HG03095 (cell line): Measurements from ENCODE around the gene RCOR1.

Experiments used
- ATAC-seq: cut with Tn5 transposase; IDR thresholded peaks from one replicate; pipeline ENCODE4 v1.9.1; 2021; ENCODE audit warnings: moderate library complexity; ENCODE audit not compliant: unreplicated experiment

RCOR1 gene

DNA sequence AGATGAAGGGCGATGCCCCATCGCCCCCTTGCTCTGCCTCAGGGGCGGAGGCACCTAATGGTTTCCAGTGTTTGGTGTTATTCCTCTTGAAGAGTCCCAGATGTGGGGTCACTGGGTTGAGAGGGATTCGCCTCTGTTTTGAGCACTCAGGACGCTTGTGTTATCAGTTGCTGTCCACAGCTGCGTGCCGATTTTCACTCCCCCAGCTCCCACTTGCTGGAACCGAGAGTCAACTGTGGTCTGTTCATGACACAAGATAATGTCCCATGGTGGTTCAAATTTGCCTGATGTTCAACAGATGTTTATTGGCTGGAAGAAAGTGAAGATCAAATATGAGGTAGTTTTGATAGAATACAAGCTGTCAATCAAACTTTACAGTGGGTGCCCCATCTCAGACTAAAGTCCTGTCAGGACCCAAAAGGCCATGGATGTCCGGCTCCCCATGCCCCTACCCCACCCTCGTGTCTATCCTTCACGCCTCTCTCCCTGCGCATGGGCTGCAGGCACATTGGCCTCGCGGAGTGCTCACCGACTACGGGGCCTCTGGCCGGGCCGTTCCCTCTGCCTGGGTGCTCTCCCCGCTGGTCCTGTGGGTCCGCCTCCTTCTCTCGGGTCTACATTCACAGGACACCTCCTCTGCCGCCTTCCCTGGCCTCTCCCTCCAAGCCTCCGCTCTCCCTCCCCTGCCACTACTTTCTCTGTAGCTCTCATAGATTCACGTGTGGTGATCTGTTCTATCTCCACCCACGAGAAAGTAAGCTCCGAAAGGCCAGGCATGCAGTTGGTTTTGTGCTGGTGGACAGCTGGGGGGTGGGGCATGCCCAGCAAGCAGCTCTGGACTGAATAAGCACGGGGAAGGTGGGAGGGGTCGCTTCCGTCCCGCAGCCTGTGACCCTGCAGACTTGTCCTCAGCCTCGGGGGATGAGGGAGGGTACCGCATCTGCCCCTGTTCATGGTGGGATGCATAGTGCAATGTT is 178.0 kb downstream of the RCOR1 start:
- ATAC-seq, result no peak

DNA sequence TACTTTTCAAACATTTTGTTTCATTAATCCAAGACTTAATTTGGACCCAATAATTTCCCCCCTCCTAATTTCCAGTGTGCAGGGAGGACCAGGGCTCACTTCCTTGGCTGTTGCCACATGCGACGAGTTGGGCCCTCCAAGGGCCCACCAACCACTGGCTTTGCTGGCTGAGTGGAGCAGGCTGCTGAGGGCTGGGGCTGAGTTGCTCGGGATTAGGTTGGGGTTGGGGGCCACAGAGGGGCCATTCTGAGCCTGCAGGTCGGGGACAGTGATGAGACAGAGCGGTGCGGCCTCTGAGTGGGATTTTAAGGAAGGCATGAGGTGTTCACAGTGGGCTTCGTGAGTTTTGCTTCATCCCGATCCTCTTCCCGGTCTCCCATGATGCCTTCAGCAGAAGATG is 178.7 kb downstream of the RCOR1 start:
- ATAC-seq, result no peak

DNA sequence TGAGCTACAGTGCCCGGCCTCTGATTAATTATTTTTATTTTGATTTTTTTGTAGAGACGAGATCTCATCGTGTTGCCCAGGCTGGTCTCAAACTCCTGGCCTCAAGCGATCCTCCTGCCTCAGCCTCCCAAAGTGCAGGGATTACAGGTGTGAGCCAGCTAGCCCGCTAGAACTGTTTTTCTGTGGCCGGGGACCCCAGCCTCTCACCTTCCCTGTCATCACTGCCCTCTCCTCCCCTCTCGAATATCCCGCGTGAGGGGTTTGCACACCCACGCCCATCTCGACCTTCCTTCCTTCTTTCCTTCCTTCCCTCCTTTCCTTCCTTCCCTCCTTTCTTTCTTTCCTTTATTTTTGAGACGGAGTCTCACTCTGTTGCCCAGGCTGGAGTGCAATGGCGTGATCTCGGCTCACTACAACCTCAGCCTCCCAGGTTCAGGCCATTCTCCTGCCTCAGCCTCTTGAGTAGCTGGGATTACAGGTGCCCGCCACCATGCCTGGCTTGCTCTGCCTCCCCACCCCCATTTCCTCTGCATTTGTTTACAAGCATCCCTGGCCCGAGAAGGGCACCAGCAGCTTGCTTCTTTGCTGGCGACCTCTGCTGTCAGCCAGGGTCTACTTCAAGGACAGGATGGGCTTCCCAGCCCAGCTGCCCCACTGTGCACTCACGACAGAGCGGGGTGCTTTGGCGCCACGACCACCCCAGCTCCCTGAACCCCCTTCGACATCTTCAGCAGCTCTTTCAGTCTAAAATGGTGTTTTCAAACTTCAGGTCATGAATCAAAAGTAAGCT is 180.5 kb downstream of the RCOR1 start:
- no peak for ATAC-seq

DNA sequence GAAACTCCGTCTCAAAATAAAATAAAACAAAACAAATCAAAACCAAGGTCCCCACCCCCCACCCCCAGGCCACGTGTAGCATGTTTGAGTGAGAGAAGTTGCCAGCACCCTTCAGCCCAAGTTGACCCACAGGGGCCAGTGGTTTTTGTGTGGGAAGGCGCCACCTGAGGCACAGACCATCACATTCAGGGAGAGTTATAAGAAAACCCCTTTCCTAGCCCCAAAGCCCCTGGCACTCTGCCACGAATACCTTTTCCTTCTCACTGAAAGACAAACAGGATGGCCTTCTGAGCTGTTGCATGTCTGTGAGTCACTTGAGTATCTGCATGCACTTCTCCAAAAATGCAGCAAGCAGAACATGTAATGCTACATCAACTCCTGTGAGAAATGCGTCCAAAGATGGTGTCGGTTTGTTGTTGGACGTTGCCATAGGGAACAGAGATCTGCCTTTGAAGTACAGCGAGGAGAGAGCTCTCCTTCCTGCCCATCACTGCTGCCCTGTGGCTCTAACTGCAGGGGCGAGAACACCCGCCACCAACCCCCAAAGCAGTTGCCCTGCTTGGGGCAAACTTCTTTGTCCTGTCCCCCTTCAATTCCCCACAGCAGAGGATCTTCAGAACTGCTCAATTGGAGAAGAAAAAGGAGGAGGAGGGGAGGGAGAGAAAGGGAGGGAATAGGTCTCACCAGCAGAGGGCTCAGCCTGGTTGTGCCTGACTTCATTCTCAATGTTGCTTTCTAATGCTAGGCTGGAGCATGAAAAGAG is 182.1 kb downstream of the RCOR1 start:
- peak; percentile 29 for ATAC-seq

DNA sequence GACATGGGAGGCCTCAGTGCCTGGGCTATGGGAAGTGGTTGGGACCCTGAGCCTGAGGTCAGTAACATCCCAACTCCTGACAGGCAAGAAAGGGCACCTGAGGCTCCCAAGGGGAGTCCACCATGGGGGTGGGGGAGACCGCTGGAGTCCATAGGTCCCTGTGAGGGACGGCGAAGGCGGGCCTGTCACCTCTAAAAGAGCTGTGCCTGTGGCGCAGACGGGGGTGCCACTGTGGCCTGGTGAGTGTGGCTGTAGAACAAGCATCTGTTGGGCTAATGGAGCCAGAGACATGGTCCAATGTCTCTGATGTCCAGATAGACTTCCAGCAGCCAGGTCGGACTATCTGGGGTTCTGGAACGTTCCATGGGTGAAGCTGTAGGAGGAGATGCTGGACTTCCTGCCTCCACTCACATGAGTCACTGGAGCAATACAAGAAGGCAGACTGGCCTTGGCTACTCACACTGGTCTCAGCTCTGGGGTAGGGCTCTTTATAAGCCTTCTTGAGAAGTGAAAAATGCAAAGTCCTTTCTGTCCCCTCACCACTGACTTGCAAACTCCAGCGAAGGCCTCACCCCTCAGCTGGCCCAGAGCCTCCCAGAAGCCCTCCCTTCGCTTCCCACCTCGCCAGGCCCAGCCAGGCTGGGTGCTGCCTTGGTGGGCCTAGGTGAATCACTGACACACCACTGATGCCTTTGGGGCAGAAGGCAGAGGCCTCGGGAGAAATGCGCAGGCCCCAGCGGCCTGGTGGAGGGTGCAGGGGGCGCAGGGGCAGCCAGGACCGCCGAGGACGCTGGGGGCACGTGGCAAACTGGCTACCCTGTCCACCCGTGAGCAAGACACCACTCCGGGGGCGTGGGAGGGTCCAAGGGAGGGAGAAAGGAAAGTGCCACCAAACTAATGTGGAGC is 183.7 kb downstream of the RCOR1 start:
- no peak for ATAC-seq

DNA sequence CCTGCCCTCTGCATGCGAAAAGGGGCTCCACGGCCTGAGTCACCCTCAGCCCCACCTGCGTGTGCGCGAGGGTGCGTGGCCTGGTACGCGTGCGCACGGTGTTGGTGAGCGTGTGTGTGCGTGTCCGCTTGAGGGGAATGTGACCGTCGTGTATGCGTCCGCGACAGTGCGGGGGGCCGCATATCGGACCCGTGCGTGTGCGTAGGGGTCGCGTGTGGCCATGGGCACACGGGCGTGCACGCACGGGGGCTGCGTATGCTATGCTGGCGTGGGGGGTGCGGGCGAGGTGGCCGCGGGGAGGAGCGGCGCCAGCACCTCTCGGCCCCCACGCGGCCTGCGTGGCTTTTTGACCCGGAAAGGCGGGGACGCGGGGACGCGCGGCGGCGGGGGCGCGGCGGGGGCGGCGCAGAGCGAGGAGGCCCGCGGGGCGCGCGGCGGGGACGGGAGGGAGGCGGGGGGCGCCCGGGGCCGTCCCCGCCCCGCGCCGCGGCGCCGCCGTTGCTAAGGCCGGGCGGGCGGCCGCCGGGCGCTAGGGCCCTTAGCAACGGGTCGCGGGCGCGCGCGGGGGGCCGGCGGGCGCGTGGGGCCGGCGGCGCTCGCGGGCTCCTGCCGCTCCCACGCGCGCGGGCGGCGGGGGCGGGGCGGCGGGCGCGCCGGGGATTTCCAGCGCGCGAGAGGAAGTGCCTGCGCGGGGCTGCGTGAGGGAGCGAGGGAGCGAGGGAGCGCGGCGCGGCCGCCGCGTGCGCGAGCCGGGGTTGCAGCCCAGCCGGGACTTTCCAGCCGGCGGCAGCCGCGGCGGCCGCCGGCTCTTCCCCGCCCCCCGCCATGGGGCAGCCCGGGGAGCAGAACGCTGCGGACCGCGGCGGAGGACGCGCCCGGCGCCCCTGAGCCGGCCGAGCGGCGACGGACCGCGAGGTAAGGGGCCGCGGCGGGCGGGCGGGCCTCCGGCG is 184.6 kb downstream of the RCOR1 start, which contains the start of gene TRAF3:
TRAF3 (plus strand) TSS at position 689 of the 950 bp plus-strand sequence. CDS start 92,753 bp downstream, outside the sequence.
- ATAC-seq, result peak; percentile 42

DNA sequence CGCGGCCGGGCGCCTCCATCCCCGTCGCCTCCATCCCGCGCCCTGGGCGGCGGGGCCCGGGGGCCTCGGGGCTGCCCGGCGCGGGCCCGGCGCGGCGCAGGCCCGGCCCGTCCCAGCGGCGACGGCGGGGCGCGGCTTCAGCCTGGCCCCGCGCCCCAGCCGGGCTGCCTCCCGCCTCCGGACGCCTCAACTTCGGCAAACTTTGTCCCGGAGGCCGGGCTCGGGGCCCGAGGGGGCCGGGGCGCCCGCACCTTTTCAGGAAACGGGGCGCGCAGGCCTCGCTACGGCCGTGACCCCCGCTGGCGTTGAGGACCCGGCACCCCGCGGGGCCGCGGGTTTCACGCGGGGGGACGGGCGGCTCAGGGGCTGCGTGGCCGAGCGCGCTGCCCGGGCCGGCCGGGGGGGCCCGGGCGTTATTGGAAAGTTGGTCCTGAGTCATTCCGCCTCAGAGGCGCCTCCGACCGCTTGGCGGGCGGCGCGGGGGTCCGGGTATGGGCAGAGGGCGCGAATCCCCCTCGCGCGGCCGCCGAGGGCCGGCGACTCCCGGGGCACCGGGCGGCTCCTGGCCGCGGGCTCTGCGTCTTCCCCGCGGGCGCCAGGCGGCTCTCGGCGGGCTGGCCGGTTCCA is 185.4 kb downstream of the RCOR1 start:
- peak; percentile 4 for ATAC-seq

DNA sequence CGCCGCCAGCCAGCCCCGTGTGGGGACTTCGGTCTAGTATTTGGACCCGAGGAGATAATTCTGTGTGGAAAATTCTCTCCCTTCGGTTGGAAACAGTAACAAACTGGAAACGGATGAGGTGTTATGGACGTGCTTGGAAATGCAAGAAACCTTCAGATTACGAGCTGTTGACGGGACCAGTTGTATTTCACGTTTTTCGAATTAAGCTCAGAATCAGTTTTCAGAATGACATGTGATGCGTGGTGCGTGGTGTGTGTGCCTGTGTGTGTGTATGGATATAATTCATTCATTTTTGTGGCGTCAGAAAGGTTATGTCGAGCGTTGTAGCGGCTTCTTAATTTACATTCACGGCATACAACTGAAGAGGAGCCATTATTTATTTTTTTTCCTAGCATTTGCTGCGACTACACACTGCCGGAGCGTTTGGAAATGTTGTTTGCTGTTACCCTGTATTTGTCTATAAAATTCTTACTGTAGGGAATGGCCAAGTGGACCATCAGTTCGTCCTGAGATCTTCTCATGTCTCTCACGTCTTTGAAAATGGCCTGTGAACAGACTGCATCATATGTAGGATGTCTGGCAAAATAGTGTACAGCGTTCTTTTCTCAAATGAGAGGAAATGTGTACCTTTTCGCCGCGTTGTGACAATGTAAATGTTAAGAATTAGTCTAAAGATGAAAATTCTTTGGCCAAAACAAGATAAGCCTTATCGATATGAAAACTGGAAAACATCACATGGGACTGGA is 186.1 kb downstream of the RCOR1 start:
- ATAC-seq, result no peak

DNA sequence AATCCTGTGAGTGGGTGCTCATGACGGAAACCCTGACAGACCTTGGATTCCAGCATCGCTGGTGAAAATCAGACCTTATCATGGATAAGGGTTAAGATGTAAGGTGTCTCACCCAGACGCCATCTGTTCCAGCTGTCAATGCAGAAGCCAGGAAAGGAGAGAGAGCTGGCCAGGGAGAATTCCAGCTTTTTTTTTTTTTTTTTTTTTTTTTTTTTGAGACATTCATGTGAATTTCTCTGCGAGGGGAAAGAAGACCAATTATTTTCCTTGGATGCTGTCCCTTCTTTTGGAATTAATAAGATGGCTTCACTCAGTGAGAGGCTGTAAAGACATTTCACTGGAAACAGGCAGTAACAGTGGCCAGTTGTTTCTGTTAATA is 186.6 kb downstream of the RCOR1 start:
- no peak for ATAC-seq

DNA sequence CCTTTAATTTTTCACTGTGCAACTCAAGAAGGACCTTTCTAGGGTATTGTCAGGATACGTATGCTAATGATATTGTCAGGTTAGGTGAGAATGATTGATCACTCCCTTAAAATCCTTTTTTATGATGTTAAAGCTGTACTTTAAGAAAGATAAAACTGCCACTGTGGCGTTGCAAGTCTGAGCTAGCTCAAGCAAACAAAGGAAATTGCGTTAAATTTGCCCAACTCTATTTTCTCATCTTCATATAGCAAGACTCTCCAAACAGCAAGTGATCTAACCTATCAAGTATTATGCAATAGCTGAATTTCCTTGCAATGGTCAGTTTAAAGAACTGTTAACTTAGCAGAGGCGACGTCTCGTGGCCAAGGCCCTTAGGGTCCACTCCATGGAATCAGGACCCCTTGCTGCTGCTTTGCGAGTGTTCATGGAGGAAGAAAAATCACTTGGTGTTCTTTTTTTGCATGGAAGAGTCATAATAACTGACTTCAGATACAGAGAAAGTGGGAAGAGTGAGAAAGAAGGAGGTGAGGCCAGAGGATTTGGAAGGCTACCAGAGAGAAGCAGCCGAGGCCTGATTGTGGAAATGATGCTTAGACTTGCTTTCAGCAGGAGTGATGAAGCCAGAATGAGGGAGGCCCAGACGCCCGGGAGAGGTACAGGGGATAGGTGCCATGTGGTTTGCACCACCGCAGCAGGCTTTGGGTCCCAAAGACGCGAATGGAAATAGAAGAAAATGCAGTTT is 187.3 kb downstream of the RCOR1 start:
- ATAC-seq, result no peak
